ENCODE results near the gene AGMO. TPM values are rescaled to one million over a fixed set of nuclear protein-coding genes. Genes with fewer than 3 reads are reported as not detected.

The AGMO gene
- total RNA-seq, 2 donors from 2014 or later: not detected

DNA sequence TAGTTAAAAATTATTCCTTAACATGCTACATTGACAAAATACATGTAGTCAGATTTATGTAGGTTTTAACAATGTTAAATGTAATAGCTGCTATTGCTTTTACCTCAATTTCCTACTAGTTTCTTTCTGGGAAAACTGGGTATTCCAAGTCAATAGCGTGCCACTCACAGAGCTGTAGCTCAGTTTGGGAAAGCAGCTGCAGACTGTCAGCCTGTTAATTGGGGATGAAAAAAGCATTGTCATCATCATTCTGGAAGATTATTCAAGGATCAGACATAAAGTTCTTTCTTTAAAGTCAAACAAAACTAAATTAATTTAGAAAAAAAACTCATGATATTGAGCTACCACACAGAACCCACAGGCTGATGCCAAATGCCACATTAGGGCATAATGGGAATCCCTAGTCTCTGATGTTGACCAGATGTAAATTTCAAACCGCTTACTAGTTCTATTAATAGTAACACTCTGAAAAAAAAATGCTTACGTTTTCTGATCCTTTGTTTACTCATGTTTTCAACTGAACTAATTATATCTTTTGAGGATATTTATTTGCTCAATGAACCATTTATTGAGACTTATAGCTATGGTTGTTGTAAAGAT is 19.6 kb upstream of the AGMO start:
- Mint-ChIP-seq H3K27me3 (no peaks in the 10 kb centered on the region), H3K36me3 (no peaks in the 10 kb centered on the region), H3K9me3 (peaks cover 10% of the 10 kb centered on the region), H3K4me3 (no peak overlapping the region), H3K27ac (no peak overlapping the region), H3K4me1 (ENCODE audit: low read depth in 2 of 2) (no peaks in the 10 kb centered on the region)
- ATAC-seq: no peak
- DNase-seq (ENCODE audit: low spot score): no peak

DNA sequence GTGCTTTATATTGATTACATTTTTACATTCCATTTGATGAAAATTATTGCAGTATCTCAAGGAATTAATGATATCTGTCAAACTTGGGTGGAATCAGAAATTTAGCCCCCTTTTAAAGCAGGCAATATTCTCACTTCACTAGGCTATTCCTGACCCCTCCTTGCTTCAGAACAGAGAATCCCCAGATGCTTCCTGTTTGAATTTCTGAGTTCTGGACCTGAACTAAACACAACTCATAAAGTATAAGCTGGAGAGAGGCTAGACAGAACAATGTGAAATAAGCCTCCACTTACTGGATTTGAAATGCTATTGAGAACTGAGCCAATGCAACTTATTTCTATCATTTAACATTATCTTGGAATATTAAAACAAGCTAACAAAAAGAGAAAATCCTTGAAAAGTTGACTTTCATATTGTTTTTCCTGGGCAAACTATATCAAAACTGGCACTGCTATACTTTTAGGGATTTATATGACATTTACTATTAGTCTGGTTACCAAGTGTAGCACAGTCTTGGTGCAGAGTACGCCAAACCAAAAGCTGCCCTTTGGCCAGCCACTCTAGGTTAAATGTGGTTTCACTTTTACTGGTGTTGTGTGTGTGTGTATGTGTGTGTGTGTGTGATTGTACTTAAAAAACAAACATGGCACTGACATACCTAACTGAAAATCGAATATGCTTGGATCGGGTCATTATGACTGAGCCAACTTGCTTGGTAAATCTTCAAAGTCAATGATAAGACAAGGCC is 19.0 kb upstream of the AGMO start:
- H3K4me3 Mint-ChIP-seq: no peak overlapping the region
- ATAC-seq (no peak), DNase-seq (ENCODE audit: low spot score) (no peak)
- no peaks in the 10 kb centered on the region for H3K27me3 Mint-ChIP-seq
- peaks cover 10% of the 10 kb centered on the region for H3K9me3 Mint-ChIP-seq
- no peaks in the 10 kb centered on the region for H3K36me3 Mint-ChIP-seq
- H3K27ac Mint-ChIP-seq: no peak overlapping the region
- no peaks in the 10 kb centered on the region for H3K4me1 Mint-ChIP-seq (ENCODE audit: low read depth in 2 of 2)

DNA sequence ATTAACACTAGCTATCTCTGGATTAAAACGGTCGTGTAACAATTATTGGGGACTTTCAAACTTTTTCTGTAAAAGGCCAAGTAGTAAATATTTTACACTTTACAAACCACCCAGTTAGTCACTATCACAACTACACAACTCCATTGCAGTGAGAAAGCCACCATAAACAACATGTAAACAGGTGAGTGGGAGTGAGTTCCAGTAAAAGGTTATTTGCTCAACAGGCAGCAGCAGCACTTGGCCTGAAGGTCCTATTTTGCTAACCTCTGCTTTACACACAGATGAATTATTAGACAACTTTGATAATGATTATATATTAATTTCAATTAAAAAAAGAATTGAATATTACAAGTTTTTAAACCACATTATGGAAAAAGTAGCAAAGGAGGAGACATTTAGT is 15.8 kb upstream of the AGMO start:
- Mint-ChIP-seq H3K4me3 (no peak overlapping the region), H3K36me3 (peaks cover 7% of the 10 kb centered on the region), H3K9me3 (peaks cover 12% of the 10 kb centered on the region), H3K27me3 (no peaks in the 10 kb centered on the region), H3K4me1 (ENCODE audit: low read depth in 2 of 2) (no peaks in the 10 kb centered on the region), H3K27ac (no peak overlapping the region)
- DNase-seq (ENCODE audit: low spot score): no peak
- no peak for ATAC-seq

DNA sequence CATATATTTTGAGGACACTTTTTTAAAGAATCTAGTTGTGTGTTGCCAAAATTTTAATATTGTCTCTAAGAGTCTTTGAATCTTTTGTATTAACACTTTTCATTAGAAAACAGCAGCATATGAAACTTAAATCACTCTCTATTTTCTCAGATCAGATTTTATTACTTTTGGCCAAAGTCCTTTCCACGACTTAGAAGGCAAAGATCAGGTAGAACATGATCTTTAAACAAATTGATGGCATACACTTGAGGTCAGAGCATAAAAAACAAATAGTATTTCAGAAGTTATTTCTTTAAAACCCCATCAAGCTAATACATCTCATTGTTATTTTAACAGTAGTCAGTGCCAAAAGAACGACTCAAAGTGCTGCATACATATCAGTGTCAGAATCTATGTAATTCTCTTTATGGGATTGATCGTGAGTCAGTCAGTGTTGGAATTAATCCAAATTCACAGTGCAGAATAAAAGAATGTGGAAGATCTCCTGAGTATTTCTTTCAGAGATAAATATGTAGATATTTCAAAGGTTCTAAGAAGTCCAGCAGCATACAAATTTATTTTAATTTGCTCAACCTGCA is 9.6 kb upstream of the AGMO start:
- Mint-ChIP-seq H3K36me3 (peaks cover 7% of the 10 kb centered on the region), H3K9me3 (peaks cover 19% of the 10 kb centered on the region), H3K4me1 (ENCODE audit: low read depth in 2 of 2) (no peaks in the 10 kb centered on the region), H3K27ac (no peak overlapping the region), H3K27me3 (no peaks in the 10 kb centered on the region), H3K4me3 (no peak overlapping the region)
- DNase-seq (ENCODE audit: low spot score): no peak
- no peak for ATAC-seq

DNA sequence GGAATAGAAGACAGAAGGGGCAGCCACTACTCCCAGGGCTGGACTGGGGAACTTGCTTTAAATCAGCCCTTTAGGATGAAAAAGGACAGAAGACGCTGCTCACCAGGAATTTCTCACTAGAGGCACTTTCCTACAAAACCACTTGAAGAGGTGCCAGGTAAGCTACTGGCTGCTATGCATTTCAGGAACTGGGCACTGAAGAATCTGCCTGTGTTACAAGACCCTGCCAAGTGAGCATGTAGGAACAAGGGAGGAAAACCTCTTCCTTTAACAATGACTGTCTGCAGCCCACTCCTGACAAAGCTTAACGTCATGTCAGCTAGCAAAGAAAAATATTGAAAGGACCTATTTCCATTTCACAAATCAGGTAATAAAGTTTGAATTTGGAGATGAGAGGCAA is 5.8 kb upstream of the AGMO start:
- no peaks in the 10 kb centered on the region for H3K4me1 Mint-ChIP-seq (ENCODE audit: low read depth in 2 of 2)
- no peak overlapping the region for H3K27ac Mint-ChIP-seq
- DNase-seq (ENCODE audit: low spot score) (no peak), ATAC-seq (no peak)
- H3K36me3 Mint-ChIP-seq: no peaks in the 10 kb centered on the region
- H3K9me3 Mint-ChIP-seq: peaks cover 11% of the 10 kb centered on the region
- no peaks in the 10 kb centered on the region for H3K27me3 Mint-ChIP-seq
- H3K4me3 Mint-ChIP-seq: no peak overlapping the region

DNA sequence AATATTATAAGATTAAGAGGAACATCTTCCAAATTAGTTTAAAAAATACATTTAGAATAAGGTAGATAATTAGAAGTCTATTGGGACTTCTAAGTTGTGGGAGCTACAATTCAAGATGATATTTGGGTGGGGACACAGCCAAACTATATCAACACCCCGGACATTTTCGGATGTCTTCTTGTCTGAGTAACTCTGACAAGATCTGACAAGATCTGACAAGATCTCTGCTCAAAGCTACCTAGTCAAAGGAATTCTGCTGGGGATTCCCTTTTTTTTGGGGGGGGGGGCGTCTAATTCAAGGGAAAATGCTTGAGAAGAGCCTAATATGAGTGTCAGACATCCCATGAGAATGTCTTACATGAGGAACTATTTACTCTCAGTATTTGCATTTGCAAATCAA is 5.2 kb upstream of the AGMO start:
- Mint-ChIP-seq H3K36me3 (no peaks in the 10 kb centered on the region), H3K4me3 (no peak overlapping the region), H3K9me3 (peaks cover 11% of the 10 kb centered on the region), H3K27me3 (no peaks in the 10 kb centered on the region), H3K4me1 (ENCODE audit: low read depth in 2 of 2) (no peaks in the 10 kb centered on the region), H3K27ac (no peak overlapping the region)
- DNase-seq (ENCODE audit: low spot score) (no peak), ATAC-seq (no peak)

DNA sequence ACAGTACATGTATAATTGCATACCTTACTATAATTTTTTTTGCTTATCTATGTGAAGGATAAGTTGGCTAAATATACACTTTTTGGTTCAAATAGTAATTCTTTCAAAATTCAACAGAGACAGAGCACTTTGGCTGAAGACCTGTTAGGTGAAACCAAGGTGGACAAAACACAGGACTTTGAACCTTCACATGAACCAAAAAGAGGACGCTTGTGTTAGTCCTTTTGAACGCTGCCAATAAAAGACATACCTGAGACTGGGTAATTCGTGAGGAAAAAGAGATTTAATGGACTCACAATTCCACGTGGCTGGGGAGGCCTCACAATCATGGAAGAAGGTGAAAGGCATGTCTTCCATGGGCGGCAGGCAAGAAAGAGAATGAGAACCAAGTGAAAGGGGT is 4.7 kb upstream of the AGMO start:
- Mint-ChIP-seq H3K27me3 (no peaks in the 10 kb centered on the region), H3K4me1 (ENCODE audit: low read depth in 2 of 2) (no peaks in the 10 kb centered on the region), H3K36me3 (no peaks in the 10 kb centered on the region), H3K9me3 (peaks cover 11% of the 10 kb centered on the region), H3K27ac (no peak overlapping the region), H3K4me3 (no peak overlapping the region)
- DNase-seq (ENCODE audit: low spot score) (no peak), ATAC-seq (no peak)

DNA sequence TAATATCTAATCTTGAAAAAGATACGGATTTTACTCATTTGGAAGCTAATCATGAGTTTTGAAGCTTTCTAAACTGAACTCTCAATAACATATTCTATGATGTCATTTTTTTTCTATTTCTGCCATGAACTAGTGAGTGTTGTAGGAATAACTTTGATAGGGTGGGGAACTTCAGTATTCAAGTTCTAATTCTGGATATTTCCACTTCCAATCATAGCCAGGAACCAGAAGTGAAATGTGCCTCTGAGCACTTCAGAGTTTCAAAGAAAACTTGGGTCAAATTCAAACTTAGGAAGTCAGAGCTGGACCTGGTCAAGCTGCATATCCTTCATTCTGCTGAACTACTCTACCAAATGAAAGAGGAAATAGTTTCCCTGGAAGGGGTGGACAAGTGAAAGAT is 847 bp downstream of the AGMO start:
- H3K27ac Mint-ChIP-seq: no peak overlapping the region
- H3K4me3 Mint-ChIP-seq: no peak overlapping the region
- H3K4me1 Mint-ChIP-seq (ENCODE audit: low read depth in 2 of 2): no peaks in the 10 kb centered on the region
- ATAC-seq: no peak
- H3K9me3 Mint-ChIP-seq: peaks cover 7% of the 10 kb centered on the region
- H3K27me3 Mint-ChIP-seq: no peaks in the 10 kb centered on the region
- no peak for DNase-seq (ENCODE audit: low spot score)
- H3K36me3 Mint-ChIP-seq: no peaks in the 10 kb centered on the region

DNA sequence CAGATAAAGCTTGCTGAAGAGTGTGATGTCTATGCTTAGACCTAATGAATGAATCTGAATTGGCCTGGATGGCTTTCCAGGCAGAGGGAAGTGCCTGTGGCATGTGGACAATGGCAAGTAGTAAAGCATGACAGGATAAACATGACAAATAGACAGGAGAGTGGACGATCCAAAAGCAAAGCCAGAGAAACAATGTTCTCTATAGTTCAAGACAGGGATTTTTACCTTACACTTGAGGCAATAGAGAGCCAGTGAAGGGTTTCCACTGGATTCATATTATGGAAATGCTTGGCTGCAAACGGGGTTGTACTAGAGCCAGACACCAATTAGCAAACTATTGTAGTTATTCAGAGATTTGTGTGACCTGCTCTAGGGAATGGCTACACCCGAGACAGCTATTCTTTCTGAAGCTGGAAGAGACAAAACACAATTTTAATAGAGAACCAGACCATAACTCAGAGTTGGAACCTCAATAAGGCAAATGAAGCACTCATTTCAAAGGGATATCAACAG is 2.3 kb downstream of the AGMO start:
- Mint-ChIP-seq H3K9me3 (peaks cover 7% of the 10 kb centered on the region), H3K4me1 (ENCODE audit: low read depth in 2 of 2) (no peaks in the 10 kb centered on the region), H3K4me3 (no peak overlapping the region), H3K27me3 (no peaks in the 10 kb centered on the region), H3K36me3 (no peaks in the 10 kb centered on the region), H3K27ac (no peak overlapping the region)
- no peak for DNase-seq (ENCODE audit: low spot score)
- ATAC-seq: no peak

DNA sequence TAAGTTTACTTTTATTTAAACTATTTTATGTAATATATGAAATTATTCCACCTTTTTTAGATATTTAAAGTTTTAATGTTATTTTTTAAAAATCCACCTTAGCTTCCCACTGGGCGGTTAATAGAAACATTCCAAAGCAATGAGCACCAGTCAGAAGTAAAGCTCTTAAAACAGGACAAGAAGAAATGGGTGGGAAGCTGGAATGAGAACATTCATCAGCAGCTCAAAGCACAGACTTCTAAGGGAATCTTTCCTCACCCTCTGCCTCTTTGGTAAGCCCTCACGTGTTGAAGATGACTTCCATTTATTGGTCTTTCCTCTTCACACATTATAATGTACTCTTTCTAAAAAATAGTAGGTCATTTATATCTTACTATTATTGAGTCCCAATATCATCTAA is 3.1 kb downstream of the AGMO start:
- Mint-ChIP-seq H3K36me3 (no peaks in the 10 kb centered on the region), H3K27me3 (no peaks in the 10 kb centered on the region), H3K4me3 (no peak overlapping the region), H3K4me1 (ENCODE audit: low read depth in 2 of 2) (no peaks in the 10 kb centered on the region), H3K27ac (no peak overlapping the region), H3K9me3 (peaks cover 7% of the 10 kb centered on the region)
- DNase-seq (ENCODE audit: low spot score): no peak
- no peak for ATAC-seq

DNA sequence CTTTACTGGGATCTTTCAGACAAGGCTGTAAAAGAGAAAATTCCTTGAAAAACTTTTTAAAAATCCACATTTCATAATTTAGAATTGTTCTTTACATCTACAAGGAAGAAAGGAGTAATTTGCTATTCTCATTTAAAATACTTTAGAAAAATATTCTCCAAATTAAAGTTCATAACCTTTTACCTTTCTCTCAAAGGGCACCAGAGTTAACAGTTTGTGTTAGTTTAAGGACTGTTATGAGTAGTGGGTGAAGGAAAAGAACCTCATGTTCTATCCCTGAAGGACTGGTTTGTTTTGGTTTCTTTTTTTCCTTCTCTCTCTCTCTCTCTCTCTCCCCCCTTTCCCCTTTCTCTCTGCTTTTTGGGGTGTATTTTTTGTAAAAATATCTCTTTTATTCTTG is 4.1 kb downstream of the AGMO start:
- H3K27me3 Mint-ChIP-seq: no peaks in the 10 kb centered on the region
- H3K27ac Mint-ChIP-seq: no peak overlapping the region

DNA sequence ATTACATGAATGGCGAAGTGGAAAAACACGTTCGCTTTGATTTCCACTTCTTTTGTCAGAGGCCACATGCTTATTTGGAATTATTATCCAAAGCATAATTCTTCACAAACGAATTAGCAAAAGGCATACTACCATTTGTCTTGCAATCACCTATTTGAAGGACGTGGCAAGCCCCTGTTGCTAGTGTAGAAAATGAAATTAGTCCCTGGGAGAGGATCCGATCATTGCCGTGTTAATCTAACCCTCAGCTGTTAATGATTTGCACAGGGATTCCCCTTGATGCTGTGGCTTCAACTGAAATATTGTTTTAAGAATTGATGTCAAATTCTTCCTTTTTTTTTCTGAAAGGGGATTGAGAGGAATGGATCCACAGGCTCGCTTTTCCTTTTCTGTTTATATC is 4.6 kb downstream of the AGMO start:
- no peaks in the 10 kb centered on the region for H3K27me3 Mint-ChIP-seq
- ATAC-seq (no peak), DNase-seq (ENCODE audit: low spot score) (no peak)
- H3K4me3 Mint-ChIP-seq: no peak overlapping the region
- peaks cover 7% of the 10 kb centered on the region for H3K9me3 Mint-ChIP-seq
- no peak overlapping the region for H3K27ac Mint-ChIP-seq
- no peaks in the 10 kb centered on the region for H3K36me3 Mint-ChIP-seq
- H3K4me1 Mint-ChIP-seq (ENCODE audit: low read depth in 2 of 2): no peaks in the 10 kb centered on the region

More for the DNA sequence above, 4.1 kb downstream of the AGMO start:
- Mint-ChIP-seq H3K9me3 (peaks cover 7% of the 10 kb centered on the region), H3K4me3 (no peak overlapping the region), H3K36me3 (no peaks in the 10 kb centered on the region), H3K4me1 (ENCODE audit: low read depth in 2 of 2) (no peaks in the 10 kb centered on the region)
- DNase-seq (ENCODE audit: low spot score): no peak
- ATAC-seq: no peak

DNA sequence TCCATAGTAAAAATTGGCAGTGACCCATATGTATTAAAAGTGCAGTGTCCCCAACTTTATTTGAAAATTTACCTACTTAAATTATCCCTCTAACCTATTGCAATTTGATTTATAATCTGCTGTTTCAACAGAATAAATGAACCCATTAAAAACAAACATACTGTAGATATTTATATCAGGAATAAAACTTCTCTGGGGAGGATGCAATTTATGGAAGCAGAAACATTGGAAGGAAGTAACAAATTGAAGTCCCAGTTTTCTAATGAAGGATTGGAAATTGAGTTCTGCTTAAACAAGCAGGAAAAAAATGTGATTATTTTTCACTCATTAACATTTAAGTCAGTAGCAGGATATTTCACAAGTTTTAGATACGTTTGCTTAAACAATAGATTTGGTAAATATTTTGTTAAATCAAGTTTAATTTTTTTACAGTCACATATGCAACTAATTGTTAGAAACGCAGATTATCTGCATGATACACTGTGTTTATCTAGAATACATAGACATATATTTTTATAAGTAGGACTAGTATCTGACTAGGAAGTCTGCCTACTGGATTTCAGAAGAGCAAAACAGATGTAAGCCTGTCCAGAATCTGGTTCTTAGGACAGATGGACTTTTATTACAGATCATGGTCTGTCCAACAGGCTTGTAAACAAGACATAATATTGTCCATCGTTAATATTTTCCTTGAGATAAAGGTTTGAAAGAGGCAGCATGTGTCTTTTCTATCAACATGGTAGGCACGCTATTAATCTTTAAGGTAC is 5.3 kb downstream of the AGMO start:
- H3K4me1 Mint-ChIP-seq (ENCODE audit: low read depth in 2 of 2): no peaks in the 10 kb centered on the region
- no peaks in the 10 kb centered on the region for H3K27me3 Mint-ChIP-seq
- H3K27ac Mint-ChIP-seq: no peak overlapping the region
- no peaks in the 10 kb centered on the region for H3K36me3 Mint-ChIP-seq
- H3K9me3 Mint-ChIP-seq: peaks cover 7% of the 10 kb centered on the region
- no peak overlapping the region for H3K4me3 Mint-ChIP-seq
- ATAC-seq (no peak), DNase-seq (ENCODE audit: low spot score) (no peak)

DNA sequence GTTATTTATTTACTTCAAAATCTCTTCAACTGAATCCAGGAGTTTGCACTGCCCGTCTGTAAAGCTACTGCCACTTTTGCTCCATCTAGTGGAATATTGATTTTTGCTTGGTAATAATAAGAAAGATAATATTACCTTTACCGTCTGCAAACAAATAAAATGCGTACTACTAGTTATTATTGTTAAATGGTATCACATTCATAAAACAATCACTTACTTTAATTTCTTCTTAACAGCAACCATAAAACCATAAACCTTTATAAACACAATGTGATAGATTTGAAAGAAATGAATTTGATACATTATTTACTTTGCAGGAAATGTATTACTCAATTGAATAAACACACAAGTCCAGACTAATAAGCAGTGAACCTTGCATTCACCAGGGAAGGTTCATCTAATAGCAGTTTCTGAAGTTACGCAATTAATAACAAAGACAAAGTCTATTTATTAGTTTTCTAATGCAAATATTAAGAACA is 6.4 kb downstream of the AGMO start:
- Mint-ChIP-seq H3K4me3 (no peak overlapping the region), H3K4me1 (ENCODE audit: low read depth in 2 of 2) (no peaks in the 10 kb centered on the region), H3K27ac (no peak overlapping the region), H3K9me3 (peaks cover 7% of the 10 kb centered on the region), H3K36me3 (no peaks in the 10 kb centered on the region), H3K27me3 (no peaks in the 10 kb centered on the region)
- ATAC-seq: no peak
- no peak for DNase-seq (ENCODE audit: low spot score)
